ENCODE measurements around the gene ADM.

The ADM gene

GRCh38 chr11:10289765-10290380 lies 15.0 kb upstream of the ADM start:
- Histone ChIP-seq H3K27me3 (ENCODE audit: control insufficient read depth in 1 of 2, insufficient read depth in 1 of 2, low read length in 2 of 2) (no peaks in the 10 kb centered on the region), H2BK12ac (ENCODE audit: low read length in 2 of 2) (no peak overlapping the region), H3K4me2 (ENCODE audit: low read length, poor library complexity, severe bottlenecking) (no peak overlapping the region), H3K23ac (ENCODE audit: low read length in 2 of 2) (no peak overlapping the region), H2AK5ac (ENCODE audit: low read length, severe bottlenecking) (no peak overlapping the region), H3K4me3 (ENCODE audit: insufficient read depth in 1 of 2, low read depth in 1 of 2, low read length in 2 of 2) (no peak overlapping the region), H2AFZ (ENCODE audit: low read depth, low read length) (no peak overlapping the region), H3K9me3 (ENCODE audit: control insufficient read depth, low read length) (no peaks in the 10 kb centered on the region), H3K4me1 (ENCODE audit: control insufficient read depth, insufficient read depth, low read depth, low read length) (peaks cover 10% of the 10 kb centered on the region), H3K18ac (ENCODE audit: low read depth in 1 of 2, low read length in 2 of 2) (no peak overlapping the region), H3K9ac (ENCODE audit: low read length) (no peak overlapping the region), H3K27ac (ENCODE audit: low read length, poor library complexity, severe bottlenecking) (no peak overlapping the region), H3K4ac (ENCODE audit: low read depth in 1 of 2, low read length in 2 of 2) (no peak overlapping the region), H4K91ac (ENCODE audit: low read length) (no peak overlapping the region), H2BK5ac (ENCODE audit: low read depth, low read length, poor library complexity, severe bottlenecking) (no peak overlapping the region), H3K79me1 (replicated peaks; ENCODE audit: low read length, poor library complexity, severe bottlenecking) (peaks cover 18% of the 10 kb centered on the region), H3K14ac (ENCODE audit: low read length in 2 of 2) (no peak overlapping the region), H2BK15ac (ENCODE audit: low read depth, poor library complexity, severe bottlenecking) (no peak overlapping the region), H3K36me3 (ENCODE audit: control insufficient read depth in 1 of 2, insufficient read depth in 2 of 2, low read depth in 1 of 2, low read length in 2 of 2) (peaks cover 10 to 22% of the 10 kb centered on the region in 2 experiments), H2BK120ac (ENCODE audit: low read depth, low read length) (no peak overlapping the region), H4K8ac (ENCODE audit: low read length) (no peak overlapping the region)
- 95% methylated on average over 8 of the region's 10 CpGs for WGBS
- DNase-seq, result no peak

GRCh38 chr11:10291801-10292638 lies 12.9 kb upstream of the ADM start:
- Histone ChIP-seq H4K8ac (ENCODE audit: low read length) (no peak overlapping the region), H2BK15ac (ENCODE audit: low read depth, poor library complexity, severe bottlenecking) (no peak overlapping the region), H3K36me3 (ENCODE audit: control insufficient read depth in 1 of 2, insufficient read depth in 2 of 2, low read depth in 1 of 2, low read length in 2 of 2) (peaks cover 18 to 22% of the 10 kb centered on the region in 2 experiments), H3K4me2 (ENCODE audit: low read length, poor library complexity, severe bottlenecking) (no peak overlapping the region), H3K27me3 (ENCODE audit: control insufficient read depth in 1 of 2, insufficient read depth in 1 of 2, low read length in 2 of 2) (no peaks in the 10 kb centered on the region), H3K18ac (ENCODE audit: low read depth in 1 of 2, low read length in 2 of 2) (no peak overlapping the region), H3K14ac (ENCODE audit: low read length in 2 of 2) (no peak overlapping the region), H3K4me3 (ENCODE audit: insufficient read depth in 1 of 2, low read depth in 1 of 2, low read length in 2 of 2) (peak overlapping the region in 1 of 2 experiments; percentile 96), H3K9me3 (ENCODE audit: control insufficient read depth, low read length) (no peaks in the 10 kb centered on the region), H3K79me1 (replicated peaks; ENCODE audit: low read length, poor library complexity, severe bottlenecking) (peaks cover 20% of the 10 kb centered on the region), H3K4me1 (ENCODE audit: control insufficient read depth, insufficient read depth, low read depth, low read length) (peaks cover 8% of the 10 kb centered on the region), H2AK5ac (ENCODE audit: low read length, severe bottlenecking) (no peak overlapping the region), H2AFZ (ENCODE audit: low read depth, low read length) (no peak overlapping the region), H2BK120ac (ENCODE audit: low read depth, low read length) (no peak overlapping the region), H3K9ac (ENCODE audit: low read length) (no peak overlapping the region), H2BK5ac (ENCODE audit: low read depth, low read length, poor library complexity, severe bottlenecking) (no peak overlapping the region), H3K27ac (ENCODE audit: low read length, poor library complexity, severe bottlenecking) (no peak overlapping the region), H2BK12ac (ENCODE audit: low read length in 2 of 2) (peak overlapping the region in 1 of 2 experiments; percentile 68), H3K4ac (ENCODE audit: low read depth in 1 of 2, low read length in 2 of 2) (no peak overlapping the region), H4K91ac (ENCODE audit: low read length) (no peak overlapping the region), H3K23ac (ENCODE audit: low read length in 2 of 2) (no peak overlapping the region)
- DNase-seq, result peak; percentile 38
- 92% methylated on average over 16 of the region's 17 CpGs for WGBS

- H3K4me2 ChIP-seq (ENCODE audit: low read length, poor library complexity, severe bottlenecking), result peak within 1 kb of the TSS; percentile 98
- H3K36me3 ChIP-seq (ENCODE audit: control insufficient read depth in 1 of 2, insufficient read depth in 2 of 2, low read depth in 1 of 2, low read length in 2 of 2), result peaks cover 13 to 15% of the 10 kb centered on the region in 2 experiments
- H3K4me1 ChIP-seq (ENCODE audit: control insufficient read depth, insufficient read depth, low read depth, low read length), result peaks cover 8% of the 10 kb centered on the region
- peak within 1 kb of the TSS; percentile 97 for H3K27ac ChIP-seq (ENCODE audit: low read length, poor library complexity, severe bottlenecking)
- H3K14ac ChIP-seq (ENCODE audit: low read length in 2 of 2), result peak within 1 kb of the TSS in 1 of 2 experiments; percentile 95
- peak within 1 kb of the TSS; percentile 84 to 96 for H3K4me3 ChIP-seq (ENCODE audit: insufficient read depth in 1 of 2, low read depth in 1 of 2, low read length in 2 of 2)
- H4K91ac ChIP-seq (ENCODE audit: low read length), result peak within 1 kb of the TSS; percentile 99
- peak within 1 kb of the TSS; percentile 97 for H3K9ac ChIP-seq (ENCODE audit: low read length)
- H3K79me1 ChIP-seq (replicated peaks; ENCODE audit: low read length, poor library complexity, severe bottlenecking), result peaks cover 15% of the 10 kb centered on the region
- peak within 1 kb of the TSS; percentile 100 for H2BK120ac ChIP-seq (ENCODE audit: low read depth, low read length)
- H4K8ac ChIP-seq (ENCODE audit: low read length), result peak within 1 kb of the TSS; percentile 99
- 1% methylated on average over 74 of the region's 81 CpGs for WGBS
- peak within 1 kb of the TSS; percentile 98 for H2BK15ac ChIP-seq (ENCODE audit: low read depth, poor library complexity, severe bottlenecking)
- H2AFZ ChIP-seq (ENCODE audit: low read depth, low read length), result peak within 1 kb of the TSS; percentile 93
- no peaks in the 10 kb centered on the region for H3K9me3 ChIP-seq (ENCODE audit: control insufficient read depth, low read length)
- H2BK5ac ChIP-seq (ENCODE audit: low read depth, low read length, poor library complexity, severe bottlenecking), result peak within 1 kb of the TSS; percentile 96
- peak within 1 kb of the TSS; percentile 94 for H2AK5ac ChIP-seq (ENCODE audit: low read length, severe bottlenecking)
- peak within 1 kb of the TSS; percentile 46 to 99 for H3K23ac ChIP-seq (ENCODE audit: low read length in 2 of 2)
- no peaks in the 10 kb centered on the region for H3K27me3 ChIP-seq (ENCODE audit: control insufficient read depth in 1 of 2, insufficient read depth in 1 of 2, low read length in 2 of 2)
- peak within 1 kb of the TSS; percentile 75 to 99 for H2BK12ac ChIP-seq (ENCODE audit: low read length in 2 of 2)
- peak within 1 kb of the TSS; percentile 99 for H3K18ac ChIP-seq (ENCODE audit: low read depth in 1 of 2, low read length in 2 of 2)
- peak within 1 kb of the TSS; percentile 99 to 100 for H3K4ac ChIP-seq (ENCODE audit: low read depth in 1 of 2, low read length in 2 of 2)
- peak; percentile 95 for DNase-seq
Measured at GRCh38 chr11:10293423-10294289, 11.2 kb upstream of the ADM start, which contains the start of gene SBF2. TSS of gene SBF2 (minus strand) at chr11:10294219. CDS start at chr11:10294069, 150 bp downstream.
